ENCODE data around the gene SLC35G3.
"Not testable (repeated sequence)": the region's sequence is repeated elsewhere in the genome, so short reads cannot be mapped to it uniquely, and the experiment has no call there.

SLC35G3 gene

DNA sequence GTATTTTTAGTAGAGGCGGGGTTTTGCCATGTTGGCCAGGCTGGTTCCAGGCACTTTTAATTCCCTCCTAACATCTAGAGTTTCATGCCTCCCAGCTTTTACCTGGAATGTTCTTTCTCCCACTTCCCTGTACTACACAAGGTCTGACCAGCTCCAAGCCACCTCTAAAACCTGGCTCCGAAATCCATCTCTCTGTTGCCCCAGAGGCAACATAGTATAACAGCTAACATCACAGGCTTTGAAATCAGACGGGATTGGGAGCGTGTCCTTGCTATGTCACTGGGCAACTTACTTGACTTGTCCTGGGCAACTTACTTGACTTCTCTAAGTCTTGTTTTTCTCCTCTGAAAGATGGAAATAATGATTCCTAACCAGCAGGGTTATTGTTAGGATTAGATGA is 31.4 kb downstream of the SLC35G3 start:
- no peak for DNase-seq

DNA sequence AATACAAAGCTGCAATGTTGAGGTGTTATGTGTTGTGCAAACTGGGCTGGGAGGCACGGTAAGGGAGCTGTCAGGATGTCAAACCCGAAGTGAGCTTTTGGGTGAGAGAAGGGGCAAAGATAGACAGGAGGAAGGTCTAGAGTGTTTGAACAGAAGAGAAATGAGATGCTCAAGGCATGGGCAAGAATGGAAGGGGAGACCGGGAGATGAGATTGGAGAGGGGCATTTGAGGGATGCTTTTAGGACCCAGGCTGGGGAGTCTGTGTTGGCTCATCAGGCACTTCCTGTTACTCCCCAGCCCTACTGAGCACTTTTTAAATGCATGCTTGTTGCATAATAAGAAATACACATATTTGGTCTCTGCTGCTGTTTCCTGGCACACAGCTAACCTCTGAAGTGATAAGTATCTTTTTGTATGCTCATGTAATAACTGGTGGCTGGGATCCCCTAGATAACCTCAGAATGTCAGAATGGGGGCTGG is 32.9 kb downstream of the SLC35G3 start:
- no peak for DNase-seq

DNA sequence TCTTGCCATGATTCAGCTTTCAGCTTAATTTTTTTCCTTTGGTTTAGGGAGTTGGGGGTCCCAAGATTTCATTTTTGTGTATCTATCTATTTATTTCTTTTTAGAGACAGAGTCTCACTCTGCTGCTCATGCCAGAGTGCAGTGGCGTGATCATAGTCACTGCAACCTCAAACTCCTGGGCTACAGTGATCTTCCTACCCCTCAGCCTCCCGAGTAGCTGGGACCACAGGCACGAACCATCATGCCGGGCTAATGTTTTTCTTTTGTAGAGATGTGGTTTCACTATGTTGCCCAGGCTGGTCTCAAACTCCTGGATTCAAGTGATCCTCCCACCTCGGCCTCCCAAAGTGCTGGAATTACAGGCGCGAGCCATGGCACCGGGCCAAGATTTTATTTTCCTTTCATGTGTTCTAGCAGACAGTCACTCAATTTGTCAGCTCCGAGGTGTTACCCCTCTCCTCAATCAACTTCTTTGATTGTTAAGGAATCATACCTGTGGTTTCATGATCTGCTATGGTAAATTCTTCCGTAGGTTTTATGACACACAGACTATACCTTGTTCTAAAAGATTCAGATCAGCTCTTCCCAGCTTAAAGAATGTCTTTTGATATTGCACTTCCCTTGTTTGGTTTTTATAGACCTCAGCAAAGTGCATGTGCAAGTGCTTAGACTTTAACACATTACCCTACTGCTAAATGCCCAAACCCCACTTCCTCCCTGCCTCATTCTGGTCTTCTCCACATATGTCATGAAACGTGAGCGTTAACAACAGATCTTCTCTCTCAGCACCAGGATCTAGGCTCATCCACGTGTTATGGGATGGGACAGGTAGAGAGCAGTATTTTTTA is 33.6 kb downstream of the SLC35G3 start:
- no peak for DNase-seq

DNA sequence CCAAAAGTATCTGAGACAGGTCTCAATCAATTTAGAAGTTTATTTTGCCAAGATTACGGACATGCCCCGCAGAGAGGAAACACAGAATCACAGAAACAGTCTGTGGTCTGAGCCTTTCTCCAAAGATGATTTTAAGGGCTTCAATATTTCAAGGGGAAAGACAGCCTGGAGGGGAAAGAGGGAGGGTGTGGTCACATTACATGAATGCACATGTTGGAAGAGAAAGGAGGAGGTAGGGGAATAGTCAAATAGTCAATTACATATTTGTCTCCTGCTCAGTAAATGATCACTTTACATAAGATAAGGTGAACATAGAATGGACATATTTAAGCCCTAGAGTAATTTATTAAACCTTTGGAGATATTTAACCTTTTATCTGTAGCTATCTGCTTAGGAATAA is 34.3 kb downstream of the SLC35G3 start:
- no peak for DNase-seq

- no peak for DNase-seq
Observed at GRCh38 chr17:35155246-35155645, 38.9 kb downstream of the SLC35G3 start.

- DNase-seq = no peak
Observed at GRCh38 chr17:35154196-35155165, 39.7 kb downstream of the SLC35G3 start.

GRCh38 chr17:35152421-35153140 is 41.6 kb downstream of the SLC35G3 start:
- no peak for DNase-seq

DNA sequence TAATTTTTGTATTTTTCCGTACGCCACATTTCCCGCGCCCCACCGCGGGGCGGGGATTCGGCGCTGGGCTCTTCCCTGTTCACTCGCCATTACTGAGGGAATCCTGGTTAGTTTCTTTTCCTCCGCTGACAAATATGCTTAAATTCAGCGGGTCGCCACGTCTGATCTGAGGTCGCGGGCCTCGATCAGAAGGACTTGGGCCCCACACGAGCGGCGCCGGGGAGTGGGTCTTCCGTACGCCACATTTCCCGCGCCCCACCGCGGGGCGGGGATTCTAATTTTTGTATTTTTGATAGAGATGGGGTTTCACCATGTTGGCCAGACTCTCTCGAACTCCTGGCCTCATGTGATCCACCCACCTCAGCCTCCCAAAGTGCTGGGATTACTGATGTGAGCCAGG is 43.1 kb downstream of the SLC35G3 start:
- not testable (repeated sequence) for DNase-seq

GRCh38 chr17:35149941-35150340 is 44.3 kb downstream of the SLC35G3 start:
- no peak for DNase-seq

- DNase-seq = no peak
Observed at GRCh38 chr17:35148144-35148543, 46.0 kb downstream of the SLC35G3 start.

GRCh38 chr17:35147375-35147905 is 46.8 kb downstream of the SLC35G3 start, which contains the start of gene UNC45B:
UNC45B (plus strand) TSS chr17:35147817; CDS start chr17:35148264, 447 bp downstream.
- DNase-seq = no peak

GRCh38 chr17:35146214-35146833 is 47.9 kb downstream of the SLC35G3 start:
- DNase-seq = no peak

DNA sequence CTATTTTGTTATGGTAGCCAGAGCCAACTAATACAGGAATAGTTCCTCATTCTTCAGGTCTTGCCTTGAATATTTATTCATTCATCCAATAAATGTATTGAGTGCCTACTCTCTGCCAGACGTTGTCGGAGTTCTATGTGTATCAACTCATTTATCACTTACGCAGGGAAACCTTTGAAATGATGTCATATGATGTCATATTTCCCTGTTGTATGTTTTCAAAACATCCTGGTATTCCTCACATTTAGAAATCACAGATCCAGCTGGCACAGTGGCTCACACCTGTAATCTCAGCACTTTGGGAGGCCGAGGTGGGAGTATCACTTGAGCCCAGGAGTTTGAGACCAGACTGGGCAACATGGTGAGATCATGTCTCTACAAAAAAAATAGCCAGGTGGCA is 49.4 kb downstream of the SLC35G3 start:
- DNase-seq = no peak
